Stimulated activated CD8-positive, alpha-beta memory T cell treated with anti-CD3 and anti-CD28 coated beads, Interleukin-4, amount 100 ng/mL, for 4 hours (primary cell): ENCODE measurements around the gene AHDC1.
A peak's percentile ranks its signal among the peaks of the same experiment; 100 is the strongest.
"Not testable (repeated sequence)": the region's sequence is repeated elsewhere in the genome, so short reads cannot be mapped to it uniquely, and the experiment has no call there.

Source experiments
- DNase-seq, 2 donors: peaks; one replicate each; pipeline ENCODE4 v3.0.0-alpha.2; 2020; ENCODE audit warnings: low read depth in 2 of 2, low spot score in 1 of 2

The AHDC1 gene

DNA sequence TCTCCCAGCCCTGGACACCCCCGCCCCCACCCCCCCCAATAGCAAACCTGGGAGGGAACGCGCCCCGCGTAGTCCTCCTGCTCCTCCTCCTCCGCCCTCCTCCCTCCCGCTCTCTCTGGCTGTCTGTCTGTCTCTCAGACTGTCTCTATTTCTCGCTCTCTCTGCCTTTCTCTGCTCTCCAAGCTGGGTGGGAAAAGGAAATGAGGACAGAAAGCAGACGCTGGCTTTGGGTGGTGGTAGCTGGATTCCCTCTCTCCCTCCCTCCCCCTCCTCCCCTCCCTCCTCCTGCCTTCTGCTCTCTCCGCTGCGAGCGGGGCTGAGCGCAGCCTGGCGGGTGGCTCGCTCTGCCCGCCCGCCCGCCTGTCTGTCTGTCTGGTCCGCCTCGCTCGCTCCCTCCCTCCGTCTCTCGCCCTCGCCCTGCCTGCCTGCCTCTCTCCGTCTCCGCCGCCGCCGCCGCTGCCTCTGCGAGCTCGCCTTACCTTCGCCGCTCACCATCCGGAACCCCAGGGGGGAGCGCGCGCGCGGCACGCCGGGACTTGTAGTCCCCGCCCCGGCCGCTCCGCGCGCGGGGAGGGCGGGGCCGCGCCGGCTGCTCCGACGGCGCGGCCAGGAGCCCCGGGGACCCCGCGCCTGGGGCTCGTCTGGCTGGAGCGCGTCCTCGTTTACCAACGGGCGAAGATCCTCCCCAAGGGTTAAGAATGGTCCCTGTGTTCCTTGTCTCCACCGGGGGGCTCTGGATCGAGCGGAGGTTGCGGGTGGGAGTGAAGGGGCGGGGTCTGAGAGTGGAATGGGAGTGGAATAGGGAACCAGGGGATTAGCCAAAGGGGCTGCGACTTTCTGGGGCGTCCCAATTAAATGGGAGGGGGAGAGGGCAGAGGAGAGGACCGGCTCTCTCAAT, at the start of gene AHDC1:
TSS of gene AHDC1 (minus strand) at position 464 of the 898 bp plus-strand sequence. CDS start 52,029 bp downstream, outside the sequence.
- DNase-seq: peak; percentile 67 to 81

DNA sequence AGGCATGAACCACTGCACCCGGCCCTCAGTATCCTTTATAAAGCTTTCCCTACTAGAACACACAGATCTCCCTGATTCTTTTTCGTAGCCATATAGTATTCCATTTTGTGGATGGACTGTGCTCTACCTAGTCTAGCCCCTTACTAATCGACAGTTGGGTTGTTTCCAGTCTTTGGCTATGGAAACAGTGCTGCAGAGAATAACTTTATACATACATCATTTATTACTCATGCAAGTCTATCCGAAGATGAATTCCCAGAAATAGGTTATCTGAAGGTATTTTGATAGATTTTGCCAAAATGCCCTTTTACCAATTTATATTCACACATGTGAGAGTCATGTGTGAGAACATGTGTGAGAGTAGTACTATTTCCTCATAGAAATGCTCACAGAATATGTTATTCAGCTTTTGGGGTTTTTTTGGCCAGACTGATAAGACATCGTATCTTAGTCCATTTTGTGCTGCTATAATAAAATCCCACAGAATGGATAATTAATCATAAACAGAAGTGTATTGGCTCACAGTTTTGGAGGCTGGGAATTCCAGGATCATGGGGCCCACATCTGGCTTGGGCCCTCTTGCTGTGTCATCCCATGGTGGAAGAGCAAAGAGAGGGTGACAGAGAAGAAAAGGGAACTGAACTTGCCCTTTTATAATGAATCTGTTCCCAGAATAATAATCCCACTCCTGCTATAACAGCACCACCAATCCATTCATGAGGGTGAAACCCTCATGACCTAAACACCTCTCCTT, 48.3 kb upstream of the AHDC1 start:
- no peak for DNase-seq

DNA sequence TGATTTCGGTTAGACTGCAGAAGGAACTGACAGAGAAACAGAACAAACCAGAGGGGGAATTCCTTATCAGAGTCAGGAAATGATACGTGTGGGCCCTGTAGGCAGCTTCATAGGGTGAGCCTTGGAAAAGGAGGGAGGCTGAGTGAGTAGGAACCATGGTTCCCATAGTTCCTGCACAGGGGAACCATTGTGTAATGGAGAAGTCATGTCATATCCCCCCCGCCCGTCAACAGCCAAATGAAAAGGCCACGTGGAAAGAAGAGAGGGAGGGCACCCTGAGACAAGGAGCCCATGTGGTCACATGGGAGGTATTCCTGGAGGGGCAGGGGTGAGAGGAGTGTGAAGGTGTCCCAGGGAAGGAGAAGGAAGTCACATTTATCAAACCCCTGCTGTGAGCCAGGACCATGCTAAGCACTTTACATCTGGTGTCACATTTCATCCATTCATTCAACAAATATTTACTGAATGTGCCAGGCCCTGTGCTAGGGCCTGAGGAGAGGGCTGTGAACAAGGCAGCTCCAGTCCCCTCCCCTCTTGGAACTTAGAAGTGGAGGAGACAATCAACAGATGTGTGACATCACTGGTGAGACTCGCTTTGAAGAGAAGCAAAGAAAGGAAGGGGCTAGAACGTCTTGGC, 46.7 kb upstream of the AHDC1 start:
- DNase-seq: no peak

DNA sequence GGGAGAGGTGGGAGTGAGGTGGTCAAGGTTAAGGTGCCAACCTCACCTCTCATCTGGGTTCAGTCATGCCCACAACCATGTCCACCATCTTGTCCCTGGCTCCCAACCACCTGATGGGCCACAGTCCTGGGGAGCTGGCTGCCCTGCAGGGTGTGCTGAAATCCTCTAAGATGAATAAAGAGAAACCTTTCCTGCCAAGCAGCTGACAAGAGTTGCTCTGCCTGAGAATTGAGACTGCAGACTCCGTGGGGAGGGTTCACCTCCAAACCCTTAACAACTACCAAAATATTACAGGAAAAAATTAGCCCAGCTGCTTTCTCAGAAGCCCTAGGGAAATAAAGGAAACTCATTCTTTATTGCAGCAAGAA, 46.2 kb upstream of the AHDC1 start:
- DNase-seq: no peak

DNA sequence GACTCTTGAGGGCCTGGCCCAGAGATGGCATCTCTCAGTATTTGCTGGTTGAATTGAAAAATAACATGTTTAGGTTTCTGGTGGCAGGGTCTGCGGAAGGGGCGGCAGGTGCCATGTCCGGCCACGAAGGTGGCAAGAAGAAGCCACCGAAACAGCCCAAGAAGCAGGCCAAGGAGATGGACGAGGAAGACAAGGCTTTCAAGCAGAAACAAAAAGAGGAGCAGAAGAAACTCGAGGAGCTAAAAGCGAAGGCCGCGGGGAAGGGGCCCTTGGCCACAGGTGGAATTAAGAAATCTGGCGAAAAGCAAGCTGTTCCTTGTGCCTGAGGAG, 45.3 kb upstream of the AHDC1 start:
- DNase-seq: no peak

DNA sequence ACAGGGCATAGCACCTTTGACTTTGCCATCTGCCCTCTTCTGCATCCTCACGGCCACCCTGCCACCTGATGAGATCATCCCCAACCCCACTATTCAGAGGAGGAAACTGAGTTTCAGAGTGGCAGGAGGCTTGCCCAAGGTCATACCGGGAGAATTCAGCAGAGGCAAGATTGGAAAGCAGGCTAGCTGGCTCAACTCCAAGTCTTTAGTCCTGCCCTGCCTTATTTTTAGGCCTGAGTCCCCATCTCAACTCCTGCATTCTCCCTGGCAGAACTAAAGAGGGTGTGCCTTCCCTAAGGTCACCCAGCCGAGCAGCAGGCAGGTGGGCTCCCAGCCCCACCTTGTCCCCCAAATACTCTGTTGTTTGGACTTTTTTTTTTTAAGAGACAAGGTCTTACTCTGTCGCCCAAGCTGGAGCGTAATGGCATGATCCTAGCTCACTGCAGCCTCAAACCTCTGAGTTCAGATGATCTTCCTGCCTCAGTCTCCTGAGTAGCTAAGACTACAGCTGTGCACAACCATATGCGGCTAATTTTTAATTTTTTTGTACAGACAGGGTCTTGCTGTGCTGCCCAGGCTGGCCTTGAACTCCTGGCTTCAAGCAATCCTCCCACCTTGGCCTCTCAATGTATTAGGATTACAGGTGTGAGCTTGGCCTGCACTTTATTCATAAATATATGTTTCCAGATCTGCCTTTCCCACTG, 44.8 kb upstream of the AHDC1 start:
- DNase-seq: no peak

DNA sequence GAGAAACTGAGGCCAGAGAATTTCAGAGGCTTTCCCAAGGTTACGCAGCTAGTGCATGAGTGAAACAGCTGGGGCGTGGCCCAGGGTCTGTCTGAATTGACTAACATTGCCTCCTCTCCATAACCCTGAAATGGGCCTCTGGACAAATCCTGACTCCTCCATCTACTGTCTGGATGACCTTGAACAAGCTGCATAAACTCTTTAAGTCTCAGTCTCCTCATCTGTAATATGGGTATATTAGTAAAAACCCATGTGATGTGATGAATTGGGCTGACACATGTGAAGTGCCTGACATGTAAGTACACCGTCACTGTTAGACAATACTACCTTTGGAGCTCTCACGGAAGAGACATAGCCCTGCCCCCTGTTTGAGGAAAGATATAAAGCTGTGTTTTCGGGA, 43.4 kb upstream of the AHDC1 start:
- DNase-seq: no peak

GRCh38 chr1:27646676-27647075, 42.7 kb upstream of the AHDC1 start:
- no peak for DNase-seq

GRCh38 chr1:27645071-27645415, 41.1 kb upstream of the AHDC1 start:
- DNase-seq: no peak

- no peak for DNase-seq
Measured at GRCh38 chr1:27644369-27645070, 40.6 kb upstream of the AHDC1 start.

GRCh38 chr1:27643600-27644368, 39.8 kb upstream of the AHDC1 start:
- no peak for DNase-seq

DNA sequence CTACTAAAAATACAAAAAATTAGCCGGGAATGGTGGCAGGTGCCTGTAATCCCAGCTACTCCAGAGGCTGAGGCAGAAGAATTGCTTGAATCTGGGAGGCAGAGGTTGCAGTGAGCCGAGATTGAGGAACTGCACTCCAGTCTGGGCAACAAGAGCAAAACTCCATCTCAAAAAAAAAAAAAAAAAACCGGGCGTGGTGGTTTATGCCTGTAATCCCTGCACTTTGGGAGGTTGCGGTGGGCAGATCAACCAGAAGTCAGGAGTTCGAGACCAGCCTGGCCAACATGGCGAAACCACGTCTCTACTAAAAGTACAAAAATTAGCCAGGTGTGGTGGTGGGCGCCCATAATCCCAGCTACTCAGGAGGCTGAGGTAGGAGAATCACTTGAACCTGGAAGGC, 36.6 kb upstream of the AHDC1 start:
- DNase-seq: not testable (repeated sequence)

- no peak for DNase-seq
Measured at GRCh38 chr1:27638805-27639204, 34.9 kb upstream of the AHDC1 start.

DNA sequence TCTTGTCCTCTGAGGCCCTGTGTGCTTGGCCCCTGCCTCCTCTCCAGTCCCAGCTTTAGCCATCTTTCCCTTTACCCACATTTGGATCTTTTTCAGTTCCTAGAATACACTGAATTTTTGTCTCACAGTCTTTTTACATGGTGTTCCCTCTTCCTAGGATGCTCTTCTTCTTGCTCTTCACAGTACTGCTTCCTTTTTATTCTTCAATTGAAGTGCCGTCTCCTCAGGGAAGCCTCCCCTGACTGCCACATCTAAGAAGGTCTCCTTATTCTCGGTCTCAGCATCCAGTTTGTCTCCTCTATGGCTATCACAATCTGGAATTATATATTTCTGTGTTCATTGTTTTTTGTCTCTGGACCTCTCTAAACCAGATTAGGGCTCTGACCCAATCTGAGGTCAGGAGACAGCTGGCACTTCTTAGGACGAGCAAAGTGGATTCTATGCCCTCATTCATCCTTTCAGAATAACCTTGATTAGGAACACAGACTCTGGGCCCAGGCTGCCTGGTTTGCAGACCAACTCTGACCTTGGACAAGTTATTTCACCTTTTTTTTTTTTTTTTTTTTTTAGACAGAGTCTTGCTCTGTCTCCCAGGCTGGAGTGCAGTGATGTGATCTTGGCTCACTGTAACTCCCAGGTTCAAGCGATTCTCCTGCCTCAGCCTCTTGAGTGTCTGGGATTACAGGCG, 34.2 kb upstream of the AHDC1 start:
- DNase-seq: no peak

- DNase-seq: no peak
Measured at GRCh38 chr1:27635396-27636142, 31.6 kb upstream of the AHDC1 start.

GRCh38 chr1:27634985-27635367, 31.0 kb upstream of the AHDC1 start, which contains the start of gene FGR:
TSS of gene FGR (minus strand) at chr1:27635185. CDS start at chr1:27623916, 11,269 bp downstream.
- no peak for DNase-seq

DNA sequence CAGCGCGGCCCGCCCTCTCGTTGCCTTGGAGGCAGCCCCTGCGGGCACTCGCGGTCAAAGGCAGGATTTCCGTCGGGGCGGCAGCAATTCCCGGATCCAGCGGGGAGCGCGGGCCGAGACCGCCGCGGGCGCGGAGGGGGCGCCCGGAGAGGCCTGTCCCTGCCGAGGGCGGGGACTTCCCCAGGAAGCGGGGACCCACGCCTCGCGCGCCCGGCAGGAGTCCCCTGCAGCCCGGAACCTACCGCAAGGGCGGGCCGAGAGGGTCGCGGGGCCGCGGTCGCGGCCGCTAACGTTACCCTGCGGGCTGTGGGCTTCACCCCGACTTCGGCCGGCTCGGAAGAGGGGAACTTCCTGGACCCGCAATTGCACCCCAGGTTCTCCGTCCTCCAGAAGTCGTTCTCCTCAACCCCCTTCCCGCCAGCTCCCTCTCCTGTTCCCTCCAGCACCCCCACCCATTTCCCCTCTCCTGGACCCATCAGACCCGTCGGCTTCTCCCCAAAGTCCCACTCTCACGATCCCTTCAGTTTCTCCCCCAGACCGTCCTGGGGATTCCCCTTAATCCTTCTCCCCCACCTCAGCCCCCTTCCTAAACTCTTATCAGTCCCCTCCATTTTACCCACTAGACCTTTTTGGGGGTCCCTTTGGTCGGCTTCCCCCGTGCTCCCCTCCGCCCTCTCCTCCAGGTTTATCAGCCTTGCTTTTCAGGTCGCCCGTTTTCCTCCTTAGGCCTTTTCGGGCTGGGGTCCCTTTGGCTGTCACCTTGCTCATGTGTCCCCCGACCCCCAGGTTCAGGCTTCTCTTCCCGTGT, 30.4 kb upstream of the AHDC1 start:
- DNase-seq: peak in 1 of 2 donors; percentile 19

GRCh38 chr1:27633640-27634176, 29.8 kb upstream of the AHDC1 start:
- DNase-seq: no peak
